ENCODE results near the gene AKR1C1.
"Not testable (repeated sequence)": the region's sequence is repeated elsewhere in the genome, so short reads cannot be mapped to it uniquely, and the experiment has no call there.

The AKR1C1 gene

DNA sequence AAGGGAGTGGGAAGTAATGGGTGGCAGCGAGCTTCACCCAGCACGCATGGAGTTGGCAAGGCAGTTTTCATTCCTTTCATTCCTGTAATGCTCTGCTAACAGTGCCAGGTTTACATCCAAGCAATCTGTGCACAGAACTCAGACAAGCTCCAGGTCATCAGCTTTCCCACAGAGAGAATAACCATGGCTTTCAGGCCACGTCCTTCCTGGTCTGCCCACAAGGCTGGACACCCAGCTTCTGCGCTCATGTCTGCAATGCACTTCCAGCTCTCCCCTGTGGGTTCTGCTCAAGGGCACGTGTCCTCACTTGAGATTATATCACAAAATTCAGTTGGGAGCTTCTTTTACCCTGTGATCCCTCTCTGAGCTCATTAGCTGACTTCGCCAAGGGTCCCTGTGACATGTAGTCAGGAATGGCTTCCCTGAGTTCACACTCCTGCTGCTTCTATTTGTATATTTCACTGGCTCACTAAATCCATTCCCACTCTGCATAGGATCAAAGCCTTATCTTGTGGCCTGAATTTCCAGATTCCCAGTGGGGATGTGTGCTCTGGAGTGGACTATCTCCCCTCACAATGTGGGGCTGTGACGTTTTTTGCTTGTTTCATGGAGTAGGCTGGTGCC lies 21.9 kb downstream of the AKR1C1 start:
- H3K27ac ChIP-seq (ENCODE audit: low read depth, low read length, severe bottlenecking), result no peak overlapping the region
- H3K4me3 ChIP-seq (ENCODE audit: extremely low read depth, insufficient read depth, low read length, poor library complexity, severe bottlenecking), result no peak overlapping the region
- H3K9me3 ChIP-seq (ENCODE audit: control insufficient read depth, low read length), result no peaks in the 10 kb centered on the region
- WGBS, 2 experiments (ENCODE audit: insufficient coverage in 2 of 2), result 77 to 78% methylated on average over 6 to 7 of the region's 7 CpGs
- H3K4me1 ChIP-seq (ENCODE audit: control insufficient read depth, insufficient read depth, low read length, poor library complexity, severe bottlenecking), result no peaks in the 10 kb centered on the region
- H3K36me3 ChIP-seq (ENCODE audit: control insufficient read depth, insufficient read depth, low read length), result no peaks in the 10 kb centered on the region

DNA sequence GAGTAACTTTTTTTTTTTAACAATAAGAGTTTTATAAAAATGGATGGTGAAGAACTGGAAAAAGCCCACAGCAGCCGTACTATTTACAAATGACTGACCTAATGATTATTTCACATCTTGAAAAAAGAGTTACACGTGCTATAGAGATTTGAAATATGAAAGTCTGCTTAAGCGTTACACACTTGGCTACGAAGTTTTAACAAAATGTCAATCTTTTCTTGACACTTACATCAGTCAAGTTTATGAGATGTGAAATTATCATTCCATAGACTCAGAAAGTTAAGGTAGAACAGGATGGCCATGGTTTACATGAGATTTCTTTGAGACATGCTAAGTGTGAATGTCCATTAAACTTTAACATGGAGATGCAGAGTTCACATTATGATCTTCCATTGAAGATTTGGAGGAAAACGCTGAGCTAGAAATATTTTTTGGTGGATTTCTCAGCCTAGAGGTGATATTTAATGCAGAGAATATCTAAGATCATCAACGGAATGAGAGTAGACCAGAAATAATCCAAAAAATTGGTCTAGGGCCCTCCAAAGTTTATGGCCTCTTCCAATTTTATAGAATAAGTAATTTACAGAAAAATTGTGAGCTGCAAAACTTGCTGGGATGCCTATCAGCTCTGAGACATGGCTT lies 24.9 kb downstream of the AKR1C1 start:
- H3K27ac ChIP-seq (ENCODE audit: low read depth, low read length, severe bottlenecking); H3K36me3 ChIP-seq (ENCODE audit: control insufficient read depth, insufficient read depth, low read length); H3K4me3 ChIP-seq (ENCODE audit: extremely low read depth, insufficient read depth, low read length, poor library complexity, severe bottlenecking); H3K9me3 ChIP-seq (ENCODE audit: control insufficient read depth, low read length); H3K4me1 ChIP-seq (ENCODE audit: control insufficient read depth, insufficient read depth, low read length, poor library complexity, severe bottlenecking): not testable (repeated sequence)
- 83 to 92% methylated on average over 2 to 5 of the region's 6 CpGs for WGBS, 2 experiments (ENCODE audit: insufficient coverage in 2 of 2)

DNA sequence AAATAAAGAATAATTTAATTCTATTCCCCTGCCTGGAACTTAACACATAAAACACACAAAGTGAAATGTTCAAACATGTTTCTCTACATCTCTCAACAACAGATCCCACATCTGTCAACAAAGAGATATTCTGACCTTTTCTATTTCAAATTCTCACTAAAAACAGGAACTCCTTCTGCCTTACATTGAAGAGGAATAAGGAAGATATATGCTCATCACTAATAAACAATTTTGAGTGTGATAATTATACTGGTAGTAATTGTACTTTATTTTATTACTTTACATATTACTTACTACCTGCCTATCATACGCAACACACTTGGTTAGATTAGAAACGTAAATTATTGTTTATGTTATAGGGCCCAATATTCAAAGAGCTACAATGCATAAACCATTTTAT lies 27.0 kb downstream of the AKR1C1 start:
- H3K27ac ChIP-seq (ENCODE audit: low read depth, low read length, severe bottlenecking), result no peak overlapping the region
- H3K9me3 ChIP-seq (ENCODE audit: control insufficient read depth, low read length), result no peaks in the 10 kb centered on the region
- H3K36me3 ChIP-seq (ENCODE audit: control insufficient read depth, insufficient read depth, low read length), result no peaks in the 10 kb centered on the region
- no peaks in the 10 kb centered on the region for H3K4me1 ChIP-seq (ENCODE audit: control insufficient read depth, insufficient read depth, low read length, poor library complexity, severe bottlenecking)
- H3K4me3 ChIP-seq (ENCODE audit: extremely low read depth, insufficient read depth, low read length, poor library complexity, severe bottlenecking), result no peak overlapping the region
- WGBS, 2 experiments (ENCODE audit: insufficient coverage in 2 of 2), result no CpG with 5 or more reads among the region's 2 CpGs

DNA sequence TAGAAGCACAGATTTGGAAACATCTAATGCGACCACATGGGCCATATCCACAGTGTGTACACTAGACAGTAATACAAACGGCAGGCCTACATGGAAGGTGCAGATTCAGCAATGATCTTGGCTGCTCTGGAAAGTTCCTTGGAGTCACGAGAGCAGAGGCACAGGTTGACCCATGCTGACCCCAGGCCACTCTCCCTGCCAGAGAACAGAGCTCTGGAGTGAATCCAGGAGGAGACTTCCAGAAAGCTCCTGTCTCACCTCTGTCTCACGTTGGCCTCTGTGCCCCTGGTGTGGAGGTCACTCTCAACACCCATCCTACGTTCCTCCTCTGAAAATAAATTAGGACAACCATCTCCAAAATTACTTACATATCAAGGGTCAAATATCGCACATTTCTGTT lies 28.2 kb downstream of the AKR1C1 start:
- H3K4me3 ChIP-seq (ENCODE audit: extremely low read depth, insufficient read depth, low read length, poor library complexity, severe bottlenecking); H3K36me3 ChIP-seq (ENCODE audit: control insufficient read depth, insufficient read depth, low read length); H3K4me1 ChIP-seq (ENCODE audit: control insufficient read depth, insufficient read depth, low read length, poor library complexity, severe bottlenecking); H3K27ac ChIP-seq (ENCODE audit: low read depth, low read length, severe bottlenecking); H3K9me3 ChIP-seq (ENCODE audit: control insufficient read depth, low read length): not testable (repeated sequence)
- 88 to 89% methylated on average over 1 of the region's 6 CpGs for WGBS, 2 experiments (ENCODE audit: insufficient coverage in 2 of 2)

DNA sequence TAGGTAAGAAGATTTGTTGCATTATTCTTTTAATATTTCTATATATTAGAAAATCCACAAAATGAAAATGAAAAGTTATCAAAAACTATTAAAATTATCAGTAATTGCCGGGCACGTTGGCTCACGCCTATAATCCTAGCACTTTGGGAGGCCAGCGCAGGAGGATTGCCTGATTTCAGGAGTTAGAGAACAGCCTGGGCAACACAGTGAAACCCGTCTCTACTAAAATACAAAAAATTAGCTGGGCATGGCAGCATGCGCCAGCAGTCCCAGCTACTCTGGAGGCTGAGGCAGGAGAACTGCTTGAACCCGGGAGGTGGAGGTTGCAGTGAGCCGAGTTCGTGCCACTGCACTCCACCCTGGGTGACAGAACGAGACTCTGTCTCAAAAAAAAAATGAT lies 29.3 kb downstream of the AKR1C1 start:
- not testable (repeated sequence) for H3K4me1 ChIP-seq (ENCODE audit: control insufficient read depth, insufficient read depth, low read length, poor library complexity, severe bottlenecking); H3K36me3 ChIP-seq (ENCODE audit: control insufficient read depth, insufficient read depth, low read length); H3K9me3 ChIP-seq (ENCODE audit: control insufficient read depth, low read length); H3K4me3 ChIP-seq (ENCODE audit: extremely low read depth, insufficient read depth, low read length, poor library complexity, severe bottlenecking); H3K27ac ChIP-seq (ENCODE audit: low read depth, low read length, severe bottlenecking)
- WGBS, 2 experiments (ENCODE audit: insufficient coverage in 2 of 2), result 90% methylated on average over 6 to 7 of the region's 10 CpGs

DNA sequence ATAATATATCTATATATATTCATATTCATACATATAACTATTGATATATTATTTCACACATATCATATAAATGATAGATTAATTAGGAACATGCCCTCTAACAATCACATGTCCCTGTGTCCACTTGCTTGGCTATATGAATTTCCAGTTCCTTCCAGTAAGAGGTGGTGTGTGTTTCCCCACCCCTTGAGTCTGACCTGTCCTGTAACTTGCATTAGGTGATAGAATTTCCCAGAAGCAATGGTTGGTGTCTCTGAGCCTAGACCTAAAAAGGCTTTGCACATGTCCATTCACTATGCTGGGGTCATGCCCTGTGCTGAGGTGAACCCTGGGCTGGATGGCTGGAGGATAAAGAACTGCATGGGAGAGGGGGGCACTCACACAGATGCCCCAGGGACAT lies 31.0 kb downstream of the AKR1C1 start:
- H3K36me3 ChIP-seq (ENCODE audit: control insufficient read depth, insufficient read depth, low read length); H3K4me1 ChIP-seq (ENCODE audit: control insufficient read depth, insufficient read depth, low read length, poor library complexity, severe bottlenecking); H3K9me3 ChIP-seq (ENCODE audit: control insufficient read depth, low read length); H3K4me3 ChIP-seq (ENCODE audit: extremely low read depth, insufficient read depth, low read length, poor library complexity, severe bottlenecking); H3K27ac ChIP-seq (ENCODE audit: low read depth, low read length, severe bottlenecking): not testable (repeated sequence)

DNA sequence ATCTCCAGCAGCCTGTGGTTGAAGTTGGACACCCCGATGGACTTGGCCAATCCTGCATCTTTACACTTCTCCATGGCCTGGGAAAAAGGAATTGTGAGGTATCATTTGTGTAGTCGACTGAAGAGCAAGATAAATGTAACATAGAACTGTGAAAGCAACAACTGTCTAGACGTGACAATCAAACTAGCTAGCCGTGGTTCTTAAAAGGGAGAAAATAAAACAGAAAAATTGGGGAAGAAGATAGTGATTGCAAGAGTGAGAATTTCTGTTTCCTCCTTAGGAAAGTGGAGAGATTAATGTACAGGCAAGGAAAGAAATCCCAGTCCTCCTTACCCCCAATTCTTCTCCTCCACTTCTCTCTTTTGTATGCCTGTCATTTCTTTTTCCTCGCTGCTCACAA lies 35.5 kb downstream of the AKR1C1 start:
- 77 to 86% methylated on average over 3 to 4 of the region's 5 CpGs for WGBS, 2 experiments (ENCODE audit: insufficient coverage in 2 of 2)

DNA sequence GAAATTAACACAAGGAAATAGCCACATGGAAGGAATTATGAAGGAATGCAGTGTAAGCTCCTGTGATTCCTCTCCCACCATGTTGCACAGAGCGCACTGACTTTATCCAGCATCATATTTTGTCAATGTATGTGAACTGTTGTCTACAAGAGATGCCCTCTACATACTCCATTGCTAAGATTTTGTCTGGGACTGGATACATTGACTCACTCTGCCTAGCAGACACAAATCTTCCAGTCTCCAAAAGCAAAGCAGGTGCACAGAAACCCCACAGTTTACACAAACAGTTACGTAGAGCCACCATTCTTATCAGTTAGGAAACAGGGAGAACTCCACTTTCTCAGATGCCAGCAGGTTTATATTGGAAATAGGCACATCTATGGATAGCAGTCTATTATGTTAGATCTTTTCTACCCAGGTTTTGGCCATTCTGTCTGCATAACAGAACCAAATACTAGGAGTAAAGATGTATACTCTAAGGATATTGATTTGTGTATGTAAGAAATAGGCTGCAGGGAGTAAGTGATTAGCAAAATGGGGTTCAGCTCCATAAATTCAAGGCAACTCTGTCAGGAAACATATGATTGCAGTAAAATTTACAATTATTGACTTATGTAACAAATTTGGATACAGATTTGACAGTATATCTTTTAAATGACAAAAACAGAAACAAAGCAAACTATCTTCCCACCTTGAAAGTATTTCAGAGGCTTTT lies 39.0 kb downstream of the AKR1C1 start:
- Histone ChIP-seq H3K4me3 (ENCODE audit: extremely low read depth, insufficient read depth, low read length, poor library complexity, severe bottlenecking) (no peak overlapping the region), H3K9me3 (ENCODE audit: control insufficient read depth, low read length) (no peaks in the 10 kb centered on the region), H3K36me3 (ENCODE audit: control insufficient read depth, insufficient read depth, low read length) (no peaks in the 10 kb centered on the region), H3K27ac (ENCODE audit: low read depth, low read length, severe bottlenecking) (no peak overlapping the region), H3K4me1 (ENCODE audit: control insufficient read depth, insufficient read depth, low read length, poor library complexity, severe bottlenecking) (no peaks in the 10 kb centered on the region)
- no CpG with 5 or more reads among the region's 2 CpGs for WGBS, 2 experiments (ENCODE audit: insufficient coverage in 2 of 2)

More for the DNA sequence above, 35.5 kb downstream of the AKR1C1 start:
- H3K4me1 ChIP-seq (ENCODE audit: control insufficient read depth, insufficient read depth, low read length, poor library complexity, severe bottlenecking), result no peaks in the 10 kb centered on the region
- H3K4me3 ChIP-seq (ENCODE audit: extremely low read depth, insufficient read depth, low read length, poor library complexity, severe bottlenecking), result no peak overlapping the region
- H3K36me3 ChIP-seq (ENCODE audit: control insufficient read depth, insufficient read depth, low read length), result no peaks in the 10 kb centered on the region
- H3K27ac ChIP-seq (ENCODE audit: low read depth, low read length, severe bottlenecking), result no peak overlapping the region
- H3K9me3 ChIP-seq (ENCODE audit: control insufficient read depth, low read length), result no peaks in the 10 kb centered on the region

DNA sequence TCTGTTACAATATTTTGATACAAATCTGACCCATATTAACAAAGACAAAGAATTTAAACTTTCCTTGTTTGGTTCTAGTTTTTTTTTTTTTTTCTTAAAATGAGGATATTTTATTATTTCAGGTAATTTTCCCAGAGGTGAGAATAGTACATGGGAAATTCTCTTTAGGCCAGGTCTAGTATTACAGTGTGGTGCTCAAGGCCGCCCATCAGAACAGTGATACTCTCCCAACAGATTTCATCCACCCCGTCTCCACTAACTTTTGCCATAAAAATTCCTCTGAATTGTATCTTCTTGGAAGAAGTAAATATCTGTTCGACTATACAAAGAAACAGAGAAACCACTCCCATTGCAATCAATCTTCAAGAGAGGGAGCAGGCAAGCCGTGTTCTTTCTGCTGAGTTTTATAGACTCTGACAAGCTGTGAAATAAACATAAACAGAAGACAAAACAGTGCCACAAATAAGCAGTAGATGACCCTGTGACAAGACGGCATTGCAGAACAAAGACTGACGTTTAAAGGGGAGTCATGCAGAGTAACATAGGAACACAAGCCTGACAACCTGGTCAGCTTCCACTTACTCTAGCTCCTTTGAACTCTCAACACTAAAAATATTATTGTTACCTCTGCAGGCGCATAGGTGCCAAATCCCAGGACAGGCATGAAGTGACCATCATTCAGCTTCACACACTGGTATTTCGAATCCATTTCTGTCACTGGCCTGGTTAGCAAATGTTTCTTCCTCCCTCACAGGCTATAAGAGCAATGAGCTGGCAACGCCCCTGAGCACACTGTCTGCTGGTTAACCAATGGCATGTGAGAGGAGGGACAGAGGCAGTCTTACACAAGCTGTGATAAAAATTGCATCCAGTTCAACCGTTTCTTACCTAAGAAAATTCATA lies 40.2 kb downstream of the AKR1C1 start, which contains the start of gene AKR1C2:
TSS of gene AKR1C2 (minus strand) at position 731 of the 903 bp plus-strand sequence. CDS start at position 709, 22 bp downstream.
- H3K9me3 ChIP-seq (ENCODE audit: control insufficient read depth, low read length); H3K27ac ChIP-seq (ENCODE audit: low read depth, low read length, severe bottlenecking); H3K4me1 ChIP-seq (ENCODE audit: control insufficient read depth, insufficient read depth, low read length, poor library complexity, severe bottlenecking); H3K4me3 ChIP-seq (ENCODE audit: extremely low read depth, insufficient read depth, low read length, poor library complexity, severe bottlenecking); H3K36me3 ChIP-seq (ENCODE audit: control insufficient read depth, insufficient read depth, low read length): not testable (repeated sequence)
- 29% methylated on average over 1 of the region's 10 CpGs; no CpG with 5 or more reads in 1 of the 2 experiments for WGBS, 2 experiments (ENCODE audit: insufficient coverage in 2 of 2)

DNA sequence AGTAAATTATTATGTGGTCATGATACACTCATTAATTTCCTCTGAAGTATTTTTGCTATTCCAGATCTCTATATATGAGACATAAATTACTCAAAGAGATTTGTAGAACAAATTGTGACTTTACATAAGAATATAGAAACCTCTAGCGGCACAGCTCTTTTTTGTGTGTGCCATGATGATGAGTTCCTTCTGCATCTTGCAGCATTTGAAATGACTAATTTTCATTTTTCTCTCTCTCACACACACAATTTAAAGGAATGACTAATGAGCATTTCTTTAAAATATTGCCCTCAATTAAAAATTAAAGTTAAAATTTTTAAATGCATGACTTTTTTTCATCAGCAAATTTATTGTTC lies 40.8 kb downstream of the AKR1C1 start:
- H3K4me1 ChIP-seq (ENCODE audit: control insufficient read depth, insufficient read depth, low read length, poor library complexity, severe bottlenecking); H3K36me3 ChIP-seq (ENCODE audit: control insufficient read depth, insufficient read depth, low read length); H3K4me3 ChIP-seq (ENCODE audit: extremely low read depth, insufficient read depth, low read length, poor library complexity, severe bottlenecking); H3K9me3 ChIP-seq (ENCODE audit: control insufficient read depth, low read length); H3K27ac ChIP-seq (ENCODE audit: low read depth, low read length, severe bottlenecking): not testable (repeated sequence)
- no CpG with 5 or more reads among the region's 1 CpG for WGBS, 2 experiments (ENCODE audit: insufficient coverage in 2 of 2)
